Neural cell (in vitro differentiated cells): ENCODE measurements around the gene PKP3. TPM values are rescaled to one million over a fixed set of nuclear protein-coding genes. Genes with fewer than 3 reads are reported as not detected.
"Not testable (repeated sequence)": the region's sequence is repeated elsewhere in the genome, so short reads cannot be mapped to it uniquely, and the experiment has no call there.

Experiments used
- H2AFZ ChIP-seq: fragments of 200-600, 300-800 bp; sonication (generic), shearing (Covaris generic); 2 replicates; pipeline ENCODE4 v1.6.0; 2014; ENCODE audit warnings: low read depth, mild to moderate bottlenecking, antibody characterized with exemption, low read length, moderate library complexity
- H3F3A ChIP-seq: fragments of 200-600 bp; shearing (Covaris generic); 2 replicates; pipeline ENCODE4 v1.6.1; 2016; ENCODE audit warnings: mild to moderate bottlenecking, moderate library complexity, mixed read lengths, antibody characterized with exemption, low read length; ENCODE audit not compliant: insufficient read depth, poor library complexity, severe bottlenecking
- H3K27ac ChIP-seq: fragments of 200-600, 300-800 bp; sonication (generic), shearing (Covaris generic); 2 replicates; pipeline ENCODE4 v1.5.1; 2014; ENCODE audit warnings: mild to moderate bottlenecking, low read length, moderate library complexity
- H3K27me3 ChIP-seq: fragments of 300-800, 200-600 bp; sonication (generic), shearing (Covaris generic); 2 replicates; pipeline ENCODE4 v1.6.0; 2014; ENCODE audit warnings: mild to moderate bottlenecking, low read depth, low read length, moderate library complexity; ENCODE audit not compliant: insufficient read depth
- H3K36me3 ChIP-seq: fragments of 300-800, 200-600 bp; sonication (generic), shearing (Covaris generic); 2 replicates; pipeline ENCODE4 v1.5.1; 2014; ENCODE audit warnings: mild to moderate bottlenecking, antibody characterized with exemption, low read length, moderate library complexity; ENCODE audit not compliant: insufficient read depth
- H3K4me2 ChIP-seq: fragments of 300-800, 200-600 bp; sonication (generic), shearing (Covaris generic); 2 replicates; pipeline ENCODE4 v1.6.0; 2014; ENCODE audit warnings: mild to moderate bottlenecking, low read length
- H3K4me3 ChIP-seq: fragments of 300-800, 200-600 bp; sonication (generic), shearing (Covaris generic); 2 replicates; pipeline ENCODE4 v1.5.1; 2014; ENCODE audit warnings: mild to moderate bottlenecking, low read length, moderate library complexity
- H3K79me2 ChIP-seq: fragments of 200-600 bp; shearing (Covaris generic); replicated peaks from 2 replicates; pipeline ENCODE4 v1.6.0; 2014; ENCODE audit warnings: mild to moderate bottlenecking, low read length, moderate library complexity; ENCODE audit not compliant: insufficient read depth
- H3K9ac ChIP-seq: fragments of 300-800, 200-600 bp; sonication (generic), shearing (Covaris generic); 2 replicates; pipeline ENCODE4 v1.6.1; 2016; ENCODE audit warnings: mild to moderate bottlenecking, low read length, mixed read lengths
- H3K9me2 ChIP-seq: fragments of 200-600 bp; shearing (Covaris generic); 2 replicates; pipeline ENCODE4 v1.6.1; 2016; ENCODE audit warnings: mild to moderate bottlenecking, low read length, mixed read lengths; ENCODE audit not compliant: insufficient read depth
- H3K9me3 ChIP-seq: fragments of 200-600, 300-800 bp; sonication (generic), shearing (Covaris generic); 2 replicates; pipeline ENCODE4 v1.6.1; 2016; ENCODE audit warnings: mild to moderate bottlenecking, mixed run types, low read length, moderate library complexity, mixed read lengths
- H4K20me1 ChIP-seq: fragments of 200-600 bp; shearing (Covaris generic); 2 replicates; pipeline ENCODE4 v1.6.1; 2016; ENCODE audit warnings: mild to moderate bottlenecking, mixed run types; ENCODE audit not compliant: insufficient read depth
- EP300 ChIP-seq: fragments of 450-650 bp; conservative IDR thresholded peaks from 2 replicates; pipeline ENCODE4 v1.6.1; 2014; ENCODE audit warnings: antibody characterized with exemption, mild to moderate bottlenecking, moderate library complexity; ENCODE audit not compliant: poor library complexity, severe bottlenecking
- EZH2 ChIP-seq: fragments of 200-600, 300-800 bp; shearing (Covaris generic), sonication (generic); IDR thresholded peaks from 2 replicates; pipeline ENCODE4 v1.6.1; 2014; ENCODE audit warnings: antibody characterized with exemption, low read length, borderline replicate concordance, mild to moderate bottlenecking; ENCODE audit not compliant: insufficient read depth, poor library complexity, severe bottlenecking
- MXI1 ChIP-seq: fragments of 450-650 bp; conservative IDR thresholded peaks from 2 replicates; pipeline ENCODE4 v1.6.1; 2014; ENCODE audit warnings: antibody characterized with exemption, mild to moderate bottlenecking; ENCODE audit not compliant: poor library complexity, severe bottlenecking
- POLR2AphosphoS5 ChIP-seq: IDR thresholded peaks from 2 replicates; pipeline ENCODE4 v1.6.1; 2012
- RAD21 ChIP-seq: fragments of 450-650 bp; conservative IDR thresholded peaks from 2 replicates; pipeline ENCODE4 v1.6.1; 2014; ENCODE audit warnings: antibody characterized with exemption, mild to moderate bottlenecking, moderate library complexity
- SMC3 ChIP-seq: fragments of 450-650 bp; conservative IDR thresholded peaks from 2 replicates; pipeline ENCODE4 v1.6.1; 2014; ENCODE audit warnings: antibody characterized with exemption, mild to moderate bottlenecking, moderate library complexity; ENCODE audit not compliant: poor library complexity
- TAF1 ChIP-seq: IDR thresholded peaks from 2 replicates; pipeline ENCODE4 v1.6.1; 2012; ENCODE audit warnings: low read depth
- polyA plus RNA-seq: library from polyadenylated mRNA; depleted of rRNA; stranded (reverse); fragments of >200 nt; gene quantifications from 2 replicates; pipeline ENCODE4 v1.2.3, GENCODE V29; 2014
- TF ChIP-seq, protein P1 (sequence below): IDR thresholded peaks from 2 replicates; pipeline ENCODE4 v1.6.1; 2012; ENCODE audit warnings: borderline replicate concordance
- TF ChIP-seq, protein P2 (sequence below): fragments of 450-650 bp; IDR thresholded peaks from 2 replicates; pipeline ENCODE4 v1.5.1; 2014; ENCODE audit warnings: antibody characterized with exemption, mild to moderate bottlenecking, moderate library complexity; ENCODE audit not compliant: poor library complexity, severe bottlenecking

The PKP3 gene
- polyA plus RNA-seq, 1 donor from 2014 or later: not detected

DNA sequence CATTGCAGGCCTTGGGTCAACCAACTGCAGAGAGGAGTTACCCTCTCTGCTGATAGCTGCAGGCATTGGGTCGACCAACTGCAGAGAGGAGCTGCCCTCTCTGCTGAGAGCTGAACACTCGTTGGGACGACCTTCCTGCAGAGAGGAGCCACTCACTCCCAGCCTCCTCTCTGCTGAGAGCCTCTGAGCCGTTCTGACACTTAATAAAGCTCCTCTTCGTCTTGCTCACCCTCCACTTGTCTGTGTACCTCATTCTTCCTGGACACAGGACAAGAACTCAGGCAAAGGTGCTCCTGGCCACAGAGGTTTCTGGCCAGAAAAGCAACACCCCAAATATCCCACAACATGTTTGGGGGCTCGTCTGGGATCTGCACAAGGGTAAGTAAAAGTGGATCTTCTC lies 7.5 kb upstream of the PKP3 start:
- H3K79me2 ChIP-seq: no peaks in the 10 kb centered on the region
- no peak overlapping the region for H3K27ac ChIP-seq
- H4K20me1 ChIP-seq: no peaks in the 10 kb centered on the region
- peaks cover 2% of the 10 kb centered on the region for H3K9me3 ChIP-seq
- no peak overlapping the region for H2AFZ ChIP-seq
- no peak overlapping the region for H3K4me2 ChIP-seq
- H3K36me3 ChIP-seq: no peaks in the 10 kb centered on the region
- no peak overlapping the region for H3K4me3 ChIP-seq
- no peaks in the 10 kb centered on the region for H3K9me2 ChIP-seq
- TF ChIP-seq POLR2AphosphoS5 (no peak), MXI1 (no peak), EZH2 (no peak)
- H3K9ac ChIP-seq: no peak overlapping the region
- no peaks in the 10 kb centered on the region for H3K27me3 ChIP-seq
- H3F3A ChIP-seq: no peaks in the 10 kb centered on the region

DNA sequence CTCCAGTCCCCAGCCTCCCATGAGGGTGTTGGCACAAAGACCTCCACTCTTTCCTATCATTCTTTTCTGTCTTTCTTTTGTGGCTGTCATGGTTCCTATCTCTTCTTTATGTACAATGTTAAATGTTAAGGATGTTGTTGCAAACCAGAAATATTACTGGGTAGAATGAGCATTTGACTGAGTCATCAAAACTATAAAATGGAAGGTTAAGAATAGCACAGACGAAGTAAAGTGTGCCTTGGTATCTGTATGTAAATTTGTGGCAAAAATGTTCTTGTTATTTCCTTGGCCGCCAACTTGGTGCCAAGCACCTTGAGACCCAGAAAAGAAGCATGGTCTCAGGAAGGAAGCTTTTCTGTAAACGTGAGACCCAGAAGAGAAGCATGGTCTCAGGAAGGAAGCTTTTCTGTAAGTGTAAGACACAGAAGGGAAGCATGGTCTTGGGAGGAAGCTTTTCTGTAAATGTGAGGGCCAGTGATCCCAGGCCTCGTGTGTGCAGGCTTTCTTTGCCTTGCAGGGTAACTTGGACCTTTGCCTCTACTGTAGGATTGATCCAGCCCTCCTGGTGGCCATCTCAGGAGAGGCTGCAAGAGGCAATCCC lies 6.7 kb upstream of the PKP3 start:
- Histone ChIP-seq H2AFZ (no peak overlapping the region), H3K9ac (no peak overlapping the region), H3K27ac (no peak overlapping the region), H3K36me3 (no peaks in the 10 kb centered on the region), H3K27me3 (no peaks in the 10 kb centered on the region), H4K20me1 (no peaks in the 10 kb centered on the region), H3K9me3 (peaks cover 2% of the 10 kb centered on the region), H3K4me3 (no peak overlapping the region), H3K79me2 (no peaks in the 10 kb centered on the region), H3K9me2 (no peaks in the 10 kb centered on the region), H3F3A (no peaks in the 10 kb centered on the region), H3K4me2 (no peak overlapping the region)
- TF ChIP-seq, protein P1, sequence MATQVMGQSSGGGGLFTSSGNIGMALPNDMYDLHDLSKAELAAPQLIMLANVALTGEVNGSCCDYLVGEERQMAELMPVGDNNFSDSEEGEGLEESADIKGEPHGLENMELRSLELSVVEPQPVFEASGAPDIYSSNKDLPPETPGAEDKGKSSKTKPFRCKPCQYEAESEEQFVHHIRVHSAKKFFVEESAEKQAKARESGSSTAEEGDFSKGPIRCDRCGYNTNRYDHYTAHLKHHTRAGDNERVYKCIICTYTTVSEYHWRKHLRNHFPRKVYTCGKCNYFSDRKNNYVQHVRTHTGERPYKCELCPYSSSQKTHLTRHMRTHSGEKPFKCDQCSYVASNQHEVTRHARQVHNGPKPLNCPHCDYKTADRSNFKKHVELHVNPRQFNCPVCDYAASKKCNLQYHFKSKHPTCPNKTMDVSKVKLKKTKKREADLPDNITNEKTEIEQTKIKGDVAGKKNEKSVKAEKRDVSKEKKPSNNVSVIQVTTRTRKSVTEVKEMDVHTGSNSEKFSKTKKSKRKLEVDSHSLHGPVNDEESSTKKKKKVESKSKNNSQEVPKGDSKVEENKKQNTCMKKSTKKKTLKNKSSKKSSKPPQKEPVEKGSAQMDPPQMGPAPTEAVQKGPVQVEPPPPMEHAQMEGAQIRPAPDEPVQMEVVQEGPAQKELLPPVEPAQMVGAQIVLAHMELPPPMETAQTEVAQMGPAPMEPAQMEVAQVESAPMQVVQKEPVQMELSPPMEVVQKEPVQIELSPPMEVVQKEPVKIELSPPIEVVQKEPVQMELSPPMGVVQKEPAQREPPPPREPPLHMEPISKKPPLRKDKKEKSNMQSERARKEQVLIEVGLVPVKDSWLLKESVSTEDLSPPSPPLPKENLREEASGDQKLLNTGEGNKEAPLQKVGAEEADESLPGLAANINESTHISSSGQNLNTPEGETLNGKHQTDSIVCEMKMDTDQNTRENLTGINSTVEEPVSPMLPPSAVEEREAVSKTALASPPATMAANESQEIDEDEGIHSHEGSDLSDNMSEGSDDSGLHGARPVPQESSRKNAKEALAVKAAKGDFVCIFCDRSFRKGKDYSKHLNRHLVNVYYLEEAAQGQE: no peak
- TF ChIP-seq MXI1 (no peak), SMC3 (no peak), POLR2AphosphoS5 (no peak), RAD21 (no peak), TAF1 (no peak), EZH2 (no peak), EP300 (no peak)
- TF ChIP-seq, protein P2, sequence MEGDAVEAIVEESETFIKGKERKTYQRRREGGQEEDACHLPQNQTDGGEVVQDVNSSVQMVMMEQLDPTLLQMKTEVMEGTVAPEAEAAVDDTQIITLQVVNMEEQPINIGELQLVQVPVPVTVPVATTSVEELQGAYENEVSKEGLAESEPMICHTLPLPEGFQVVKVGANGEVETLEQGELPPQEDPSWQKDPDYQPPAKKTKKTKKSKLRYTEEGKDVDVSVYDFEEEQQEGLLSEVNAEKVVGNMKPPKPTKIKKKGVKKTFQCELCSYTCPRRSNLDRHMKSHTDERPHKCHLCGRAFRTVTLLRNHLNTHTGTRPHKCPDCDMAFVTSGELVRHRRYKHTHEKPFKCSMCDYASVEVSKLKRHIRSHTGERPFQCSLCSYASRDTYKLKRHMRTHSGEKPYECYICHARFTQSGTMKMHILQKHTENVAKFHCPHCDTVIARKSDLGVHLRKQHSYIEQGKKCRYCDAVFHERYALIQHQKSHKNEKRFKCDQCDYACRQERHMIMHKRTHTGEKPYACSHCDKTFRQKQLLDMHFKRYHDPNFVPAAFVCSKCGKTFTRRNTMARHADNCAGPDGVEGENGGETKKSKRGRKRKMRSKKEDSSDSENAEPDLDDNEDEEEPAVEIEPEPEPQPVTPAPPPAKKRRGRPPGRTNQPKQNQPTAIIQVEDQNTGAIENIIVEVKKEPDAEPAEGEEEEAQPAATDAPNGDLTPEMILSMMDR: no peak

DNA sequence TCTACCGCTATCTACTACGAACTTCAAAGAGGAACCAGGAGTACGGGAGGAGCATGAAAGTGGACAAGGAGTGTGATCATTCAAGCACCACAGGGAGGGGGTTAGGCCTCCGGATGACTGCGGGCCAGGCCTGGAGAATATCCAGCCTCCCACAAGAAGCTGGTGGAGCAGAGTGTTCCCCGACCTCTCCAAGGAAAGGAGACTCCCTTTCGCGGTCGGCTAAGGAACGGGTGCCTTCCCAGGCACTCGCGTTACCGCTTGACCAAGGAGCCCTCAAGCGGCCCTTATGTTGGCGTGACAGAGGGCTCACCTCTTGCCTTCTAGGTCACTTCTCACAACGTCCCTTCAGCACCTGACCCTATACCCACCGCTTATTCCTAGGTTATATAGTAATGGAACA lies 4.6 kb upstream of the PKP3 start:
- not testable (repeated sequence) for H3K27ac ChIP-seq, H3K79me2 ChIP-seq, H3K9me2 ChIP-seq, H3K4me3 ChIP-seq, H3F3A ChIP-seq, H2AFZ ChIP-seq, H4K20me1 ChIP-seq, H3K27me3 ChIP-seq, H3K4me2 ChIP-seq, H3K9me3 ChIP-seq, H3K36me3 ChIP-seq, H3K9ac ChIP-seq
